ENCODE data around the gene DST.

DST gene

GRCh38 chr6:56536536-56536935, 106.2 kb downstream of the DST start:
- DNase-seq (ENCODE audit: low spot score), result no peak

- DNase-seq (ENCODE audit: low spot score), result no peak
Measured at GRCh38 chr6:56535626-56536025, 107.1 kb downstream of the DST start.

- DNase-seq (ENCODE audit: low spot score), result no peak
Measured at GRCh38 chr6:56534680-56535419, 107.8 kb downstream of the DST start.

GRCh38 chr6:56532766-56533551, 109.7 kb downstream of the DST start:
- DNase-seq (ENCODE audit: low spot score), result no peak

GRCh38 chr6:56531839-56532595, 110.7 kb downstream of the DST start:
- no peak for DNase-seq (ENCODE audit: low spot score)

GRCh38 chr6:56529594-56530191, 113.0 kb downstream of the DST start:
- no peak for DNase-seq (ENCODE audit: low spot score)

- no peak for DNase-seq (ENCODE audit: low spot score)
Measured at GRCh38 chr6:56528412-56528841, 114.3 kb downstream of the DST start.

- no peak for DNase-seq (ENCODE audit: low spot score)
Measured at GRCh38 chr6:56527934-56528333, 114.8 kb downstream of the DST start.

GRCh38 chr6:56526860-56527544, 115.7 kb downstream of the DST start:
- DNase-seq (ENCODE audit: low spot score), result no peak

- no peak for DNase-seq (ENCODE audit: low spot score)
Measured at GRCh38 chr6:56525974-56526789, 116.5 kb downstream of the DST start.

- no peak for DNase-seq (ENCODE audit: low spot score)
Measured at GRCh38 chr6:56524891-56525703, 117.6 kb downstream of the DST start.

- no peak for DNase-seq (ENCODE audit: low spot score)
Measured at GRCh38 chr6:56522495-56523270, 120.0 kb downstream of the DST start.

- DNase-seq (ENCODE audit: low spot score), result no peak
Measured at GRCh38 chr6:56521976-56522375, 120.7 kb downstream of the DST start.

- no peak for DNase-seq (ENCODE audit: low spot score)
Measured at GRCh38 chr6:56521454-56521853, 121.2 kb downstream of the DST start.

GRCh38 chr6:56520218-56520617, 122.5 kb downstream of the DST start:
- no peak for DNase-seq (ENCODE audit: low spot score)

- DNase-seq (ENCODE audit: low spot score), result no peak
Measured at GRCh38 chr6:56518995-56519767, 123.5 kb downstream of the DST start.

- DNase-seq (ENCODE audit: low spot score), result no peak
Measured at GRCh38 chr6:56517155-56517745, 125.4 kb downstream of the DST start.

GRCh38 chr6:56516003-56516402, 126.7 kb downstream of the DST start:
- no peak for DNase-seq (ENCODE audit: low spot score)
